Measurements from ENCODE around the gene HNRNPA1. TPM values are rescaled to one million over a fixed set of nuclear protein-coding genes. Genes with fewer than 3 reads are reported as not detected.

HNRNPA1 gene
- total and polyA plus RNA-seq, 9 of the 15 experiments (the other 6 are each of a cell fraction or from before 2014, with no cell fraction given) = 1,166 to 2,703 (median 1,815) TPM

GRCh38 chr12:54238531-54238930 is 42.0 kb upstream of the HNRNPA1 start (continued):
- TF ChIP-seq AFF1 (IDR thresholded peaks at IDR 0.05; ENCODE audit: low read depth in 1 of 2, partially characterized antibody in 2 of 2) = no peak
- TF ChIP-seq KLF13 (tag; IDR thresholded peaks at IDR 0.05; ENCODE audit: borderline replicate concordance, low read depth) = no peak
- TF ChIP-seq TCF15 (CRISPR knock-in tag; IDR thresholded peaks at IDR 0.05) = no peak
- no peak for TF ChIP-seq ARID1B (IDR thresholded peaks at IDR 0.05)
- no peak for TF ChIP-seq ZNF217 (CRISPR knock-in tag; IDR thresholded peaks at IDR 0.05)

GRCh38 chr12:54239620-54240019 is 40.9 kb upstream of the HNRNPA1 start:
- Histone ChIP-seq H3K4me3 (no peak overlapping the region), H2AFZ (ENCODE audit: low read depth, low read length) (no peak overlapping the region), H3K4me1 (replicated peaks in 1 of 2; ENCODE audit: control insufficient read depth in 2 of 2, insufficient read depth in 2 of 2, low read length in 2 of 2) (peaks cover 4 to 10% of the 10 kb centered on the region in 2 experiments; a peak in 3 of 5 replicates), H3K4me2 (ENCODE audit: insufficient read depth, low read length) (no peak overlapping the region), H3K27me3 (ENCODE audit: control insufficient read depth in 2 of 2, insufficient read depth in 2 of 2, low read length in 2 of 2) (no peaks in the 10 kb centered on the region), H3K9me1 (ENCODE audit: control insufficient read depth, insufficient read depth, low read length) (no peaks in the 10 kb centered on the region), H3K27ac (ENCODE audit: extremely low read depth, low read depth, low read length) (no peak overlapping the region), H4K20me1 (replicated peaks; ENCODE audit: control insufficient read depth, insufficient read depth, low read length) (no peaks in the 10 kb centered on the region), H3K79me2 (ENCODE audit: control insufficient read depth, insufficient read depth, low read length) (no peaks in the 10 kb centered on the region), H3K9me3 (replicated peaks; ENCODE audit: control insufficient read depth, insufficient read depth, low read depth, low read length) (no peaks in the 10 kb centered on the region), H3K36me3 (ENCODE audit: control insufficient read depth, insufficient read depth, low read length) (peaks cover 56% of the 10 kb centered on the region), H3K9ac (ENCODE audit: insufficient read depth in 1 of 2, low read depth in 2 of 2, low read length in 2 of 2) (no peak overlapping the region)
- no peak for DNase-seq (ENCODE audit: extremely low read depth in 1 of 4, low spot score in 3 of 4)
- no peak for FAIRE-seq
- in situ Hi-C loops (cut with MboI) (no loop called here), intact Hi-C loops (cut with micrococcal nuclease) (no loop called here)
- POLR2A ChIA-PET = interaction anchor here (6.4 kb wide), 1 partner anchor 11 kb away, joined by 31 read pairs; no protein-coding TSS in a partner anchor
- no TSS peak for BruUV-seq (replicated peaks)
- no peak for ATAC-seq
- CTCF ChIA-PET (ENCODE audit: low intra/inter-chr PET ratio) = no interaction called here
- TF ChIP-seq POLR2AphosphoS2 (IDR thresholded peaks at IDR 0.05; ENCODE audit: low read length) (no peak), ZNF830 (CRISPR knock-in tag; IDR thresholded peaks at IDR 0.05) (no peak), GTF2A2 (tag; IDR thresholded peaks at IDR 0.05) (no peak), SMAD1 (IDR thresholded peaks at IDR 0.05; ENCODE audit: low read depth, low read length, partially characterized antibody) (no peak), MBD1 (CRISPR knock-in tag; IDR thresholded peaks at IDR 0.05) (no peak), PHB (CRISPR knock-in tag; IDR thresholded peaks at IDR 0.05) (no peak), MEIS2 (IDR thresholded peaks at IDR 0.05; ENCODE audit: partially characterized antibody) (no peak), ZZZ3 (IDR thresholded peaks at IDR 0.05) (no peak), YBX1 (IDR thresholded peaks at IDR 0.05) (no peak)

Data from K562 (cell line).